NCI-H2227 (cell line): Measurements from ENCODE around the gene IGSF10.

Source experiments
- DNase-seq: peaks from one replicate; lab custom pipeline; 2025; ENCODE audit not compliant: unreplicated experiment; lab: John Stamatoyannopoulos, UW

IGSF10 gene

GRCh38 chr3:151467069-151467468, 6.2 kb upstream of the IGSF10 start:
- no peak for DNase-seq

- DNase-seq, result no peak
Measured at GRCh38 chr3:151462991-151463390, 2.1 kb upstream of the IGSF10 start.

DNA sequence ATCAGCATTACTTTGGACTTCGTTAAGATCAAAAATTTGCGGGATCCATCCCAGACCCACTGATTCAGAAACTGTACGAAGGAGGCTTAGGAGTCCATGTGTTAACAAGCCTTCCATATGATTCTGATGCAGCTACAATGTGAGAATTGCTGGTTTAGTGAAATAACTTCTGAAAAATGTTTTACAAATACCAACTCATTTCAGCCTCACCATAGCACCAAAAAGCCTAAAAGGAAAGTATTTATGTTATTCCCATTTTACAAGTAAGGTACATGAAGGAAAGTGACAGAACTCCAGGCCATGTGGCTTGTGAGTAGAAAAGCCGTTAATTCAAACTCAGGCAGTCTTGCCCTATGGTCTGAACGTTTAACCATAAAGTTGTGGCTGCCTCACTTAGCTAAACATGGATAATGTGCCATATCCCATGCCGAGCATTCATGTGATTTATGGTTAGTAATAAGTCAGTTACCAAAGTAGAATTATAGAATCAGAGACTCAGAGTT, 1.5 kb upstream of the IGSF10 start:
- DNase-seq, result no peak

DNA sequence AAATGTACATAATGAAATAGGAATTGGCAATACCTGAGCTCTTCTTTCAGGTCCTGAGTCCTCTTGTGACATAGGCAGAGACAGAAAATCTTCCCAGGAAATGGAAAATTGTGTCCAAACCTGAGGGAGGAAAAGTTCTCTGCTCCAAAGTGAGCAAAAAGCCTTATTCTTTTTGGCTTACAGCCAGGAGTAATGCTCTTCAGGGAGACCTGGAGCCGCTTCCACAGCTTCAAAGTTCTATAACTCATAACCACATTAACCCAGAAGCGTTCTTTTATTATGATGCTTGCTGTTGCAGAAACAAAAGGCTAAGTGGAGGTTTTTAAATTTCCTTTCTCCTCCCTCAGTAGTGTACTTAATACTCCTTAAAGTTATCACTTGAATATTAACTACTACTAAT, 633 bp downstream of the IGSF10 start:
- DNase-seq, result no peak

DNA sequence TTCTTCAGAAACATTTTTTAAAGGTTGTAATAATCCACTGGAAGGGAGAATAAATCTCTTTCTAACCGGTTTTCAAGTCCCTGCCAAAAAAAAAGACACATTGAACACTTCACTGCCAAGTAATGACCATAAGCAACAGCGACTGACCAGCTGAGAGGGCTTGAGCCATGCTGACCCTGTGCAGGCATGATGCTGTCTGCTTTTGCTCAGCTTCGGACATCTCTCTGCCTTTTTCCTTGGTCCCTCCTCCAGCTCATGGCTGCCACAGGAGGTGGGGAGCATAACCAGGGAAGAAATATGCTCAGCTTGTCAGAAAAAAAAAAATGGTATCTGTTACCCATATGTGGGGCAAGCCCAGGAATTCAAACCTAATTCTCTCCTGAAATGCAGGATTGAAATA, 1.5 kb downstream of the IGSF10 start:
- no peak for DNase-seq

DNA sequence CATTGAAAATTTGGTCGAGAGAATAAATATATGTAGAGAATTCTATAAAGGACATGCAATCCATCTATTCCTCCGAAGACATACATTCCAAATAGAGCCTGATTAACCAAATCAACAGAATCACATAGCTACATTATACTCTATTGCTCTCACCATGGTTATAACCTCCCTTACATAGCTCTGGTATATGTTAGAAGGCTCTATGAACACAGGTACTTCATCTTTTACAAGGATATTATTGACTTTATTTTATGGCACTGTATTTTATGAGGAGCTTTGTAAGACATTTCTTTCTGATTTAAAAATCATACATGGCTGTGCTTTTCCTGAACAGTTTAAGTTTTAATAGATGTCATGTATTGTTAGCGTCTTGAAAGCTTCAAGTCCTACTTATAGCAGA, 4.8 kb downstream of the IGSF10 start:
- DNase-seq, result no peak

DNA sequence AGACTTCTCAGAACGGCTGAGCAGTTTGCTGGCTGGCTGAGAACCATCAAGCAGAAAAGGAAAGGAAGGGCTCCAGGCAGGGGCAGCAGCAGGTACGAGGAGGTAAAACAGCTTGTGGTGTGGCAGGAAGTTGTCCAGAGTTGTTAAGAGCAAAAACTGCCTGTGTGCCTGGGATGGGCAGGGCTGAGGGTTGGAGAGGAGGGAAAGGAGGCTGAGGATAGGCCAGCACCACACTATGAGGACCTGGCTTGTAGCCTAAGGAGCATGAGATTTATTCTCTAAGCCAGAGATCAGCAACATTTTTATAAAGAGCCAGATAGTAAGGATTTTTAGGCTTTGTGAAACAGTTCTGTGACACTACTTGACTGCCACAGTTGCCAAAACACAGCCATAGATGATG, 8.0 kb downstream of the IGSF10 start:
- no peak for DNase-seq

- no peak for DNase-seq
Measured at GRCh38 chr3:151452368-151452767, 8.5 kb downstream of the IGSF10 start.

GRCh38 chr3:151446002-151446340, 14.9 kb downstream of the IGSF10 start:
- no peak for DNase-seq

- no peak for DNase-seq
Measured at GRCh38 chr3:151445273-151446001, 15.4 kb downstream of the IGSF10 start.

DNA sequence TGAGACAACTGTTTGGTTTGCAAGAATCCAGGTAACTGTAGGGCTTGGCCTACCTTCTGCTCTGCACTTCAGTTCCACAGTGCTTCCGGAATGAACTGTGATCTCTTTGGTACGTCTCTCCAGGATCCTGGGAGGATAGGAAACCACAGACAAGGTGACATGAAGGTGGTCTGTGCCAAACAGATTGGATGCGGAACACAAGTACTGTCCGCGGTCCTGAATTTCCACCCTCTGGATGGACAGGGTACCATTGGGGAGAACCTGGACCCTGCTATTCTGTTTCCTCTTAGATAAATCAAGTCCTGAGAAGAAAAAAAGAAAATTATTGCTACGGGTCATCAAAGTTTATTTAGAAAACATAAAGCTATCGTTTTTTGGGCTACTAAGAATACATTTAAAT, 17.3 kb downstream of the IGSF10 start:
- no peak for DNase-seq

DNA sequence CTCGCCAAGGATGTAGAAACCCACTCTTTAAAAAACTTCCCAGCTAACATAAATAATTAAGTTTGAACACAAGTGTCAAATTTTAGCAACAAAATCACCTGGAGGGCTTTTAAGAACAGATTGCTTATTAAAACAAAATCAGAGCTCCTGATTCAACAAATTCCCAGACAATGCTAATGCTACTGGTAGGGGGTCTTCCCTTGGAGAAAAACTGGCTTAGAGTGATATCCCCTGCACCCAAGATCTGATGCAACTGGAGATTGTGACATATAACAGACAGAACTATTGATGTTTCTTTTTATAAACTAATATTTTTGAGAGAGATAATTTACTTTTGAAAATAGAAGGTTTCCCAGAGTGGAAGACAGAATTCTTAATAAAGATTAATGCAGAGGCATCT, 19.9 kb downstream of the IGSF10 start:
- no peak for DNase-seq

DNA sequence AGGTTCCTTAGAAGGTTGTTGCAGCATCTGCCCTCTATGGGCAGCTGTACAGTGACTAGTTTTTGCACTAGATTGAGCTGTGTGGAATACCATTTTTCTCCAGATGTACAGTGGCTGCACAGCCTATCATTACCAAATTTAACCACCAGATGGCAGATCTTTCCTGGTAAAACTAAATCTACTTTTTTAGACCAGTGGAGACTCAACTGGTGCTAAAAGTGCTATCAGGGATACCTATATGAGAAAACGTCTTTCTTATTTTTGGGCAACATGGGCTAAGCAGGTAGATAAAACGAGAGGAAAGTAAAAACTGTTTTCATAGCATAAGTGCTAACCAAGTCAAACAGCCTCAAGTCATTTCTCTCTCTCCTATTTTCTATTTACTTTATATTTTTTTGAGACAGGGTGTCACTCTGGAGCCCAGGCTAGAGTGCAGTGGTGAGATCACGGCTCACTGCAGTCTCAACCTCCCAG, 21.2 kb downstream of the IGSF10 start:
- DNase-seq, result peak; percentile 53

DNA sequence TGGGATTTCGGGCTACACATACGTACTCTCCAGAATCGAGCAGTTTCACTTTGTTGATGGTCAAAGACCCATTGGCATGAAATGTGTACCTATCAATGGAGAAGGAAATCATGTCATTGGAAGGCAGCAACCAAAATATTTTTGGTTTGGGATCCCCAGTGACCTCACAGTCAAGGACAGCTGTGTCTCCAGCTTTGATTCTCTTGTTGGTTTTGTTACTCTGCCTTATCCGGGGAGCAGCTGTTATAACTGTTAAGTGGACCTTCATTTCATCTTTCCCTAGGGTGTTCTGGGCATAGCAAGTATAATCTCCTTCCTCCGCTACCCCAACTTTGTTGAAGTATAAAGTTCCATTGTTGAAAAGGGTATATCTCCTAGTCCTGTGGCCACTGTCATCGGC, 23.0 kb downstream of the IGSF10 start:
- no peak for DNase-seq

- no peak for DNase-seq
Measured at GRCh38 chr3:151436675-151437446, 24.0 kb downstream of the IGSF10 start.

- DNase-seq, result no peak
Measured at GRCh38 chr3:151434151-151434890, 26.5 kb downstream of the IGSF10 start.

DNA sequence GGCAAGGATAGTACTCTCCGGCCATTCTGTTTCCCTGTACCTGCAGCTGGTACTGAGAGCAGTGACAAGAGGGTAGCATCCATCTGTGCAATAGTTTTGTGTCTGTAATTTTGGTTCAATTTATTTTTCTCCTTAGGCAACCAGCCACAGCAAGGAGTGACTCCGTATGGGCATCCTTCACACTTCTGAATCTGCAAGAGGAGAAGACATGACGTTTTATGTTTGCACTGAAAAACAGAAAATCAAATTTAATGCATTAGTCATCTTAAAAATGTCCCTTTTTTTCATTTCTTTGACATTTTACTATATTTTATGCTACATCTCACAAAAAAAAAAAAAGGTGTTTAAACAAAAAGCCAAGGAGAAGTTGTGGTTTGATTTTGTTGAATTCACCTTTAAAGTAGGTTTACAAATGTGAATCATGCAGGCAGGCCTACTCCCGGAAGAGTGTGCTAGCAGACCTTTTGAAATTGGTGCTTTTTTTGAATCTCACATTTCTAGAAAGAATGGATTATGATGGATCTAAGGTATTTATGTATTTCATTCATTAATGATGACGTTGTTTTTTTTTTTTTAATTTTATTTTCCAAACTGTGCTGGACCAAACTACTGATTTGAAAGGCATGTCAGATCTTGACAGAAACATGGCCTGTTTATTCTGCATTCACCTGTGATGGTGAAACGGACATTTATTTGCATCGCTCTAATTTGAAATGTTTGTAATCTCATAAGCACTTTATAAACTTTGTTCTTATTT, 28.1 kb downstream of the IGSF10 start:
- DNase-seq, result no peak

- no peak for DNase-seq
Measured at GRCh38 chr3:151431940-151432339, 28.9 kb downstream of the IGSF10 start.

DNA sequence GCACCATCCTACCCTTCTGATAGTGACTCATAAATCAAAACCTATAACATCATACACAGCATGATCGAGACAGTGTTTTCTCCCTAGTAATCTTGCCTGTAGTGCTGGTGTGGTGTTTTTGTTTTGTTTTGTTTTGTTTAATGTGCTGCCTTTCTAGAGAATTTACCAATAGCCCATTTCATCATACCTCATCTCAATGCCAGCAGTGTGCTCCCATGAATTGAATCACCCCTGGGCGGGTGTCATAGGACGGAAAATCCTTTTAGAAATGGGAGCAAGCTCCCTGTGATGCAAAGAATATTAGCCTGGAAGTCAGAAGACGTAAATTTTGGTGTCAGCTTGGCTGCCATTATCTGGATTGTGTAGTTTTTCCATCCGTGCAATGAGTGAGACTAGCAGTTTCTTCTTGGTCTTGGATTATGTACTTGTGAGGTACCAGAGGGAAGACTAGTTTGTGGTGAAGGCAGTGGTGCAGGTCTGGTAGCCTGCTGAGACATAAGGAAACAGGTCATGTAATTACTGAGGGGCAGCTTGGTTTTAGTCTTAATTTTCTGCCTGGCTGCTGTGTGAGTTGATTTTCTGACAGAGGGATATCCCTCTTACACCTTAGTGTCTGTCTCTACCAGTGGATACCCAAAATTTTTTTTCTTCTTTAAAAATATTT, 29.9 kb downstream of the IGSF10 start:
- DNase-seq, result no peak

GRCh38 chr3:151428386-151428785, 32.5 kb downstream of the IGSF10 start:
- DNase-seq, result no peak

DNA sequence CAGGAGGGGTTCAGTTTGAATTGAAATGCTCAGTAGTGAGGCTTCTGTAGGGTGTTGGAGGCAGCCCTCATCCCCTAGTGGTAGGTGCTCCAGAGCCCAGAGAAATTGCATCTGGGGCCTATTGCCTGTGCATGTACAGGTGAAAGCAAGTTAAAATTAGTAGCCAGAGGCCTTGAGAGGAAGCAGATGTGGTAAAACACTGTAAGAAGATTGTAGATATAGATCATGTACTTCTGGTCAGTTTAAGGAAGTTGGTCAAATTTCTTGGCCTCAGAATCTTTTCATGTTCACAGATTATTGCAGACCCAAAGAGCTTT, 34.6 kb downstream of the IGSF10 start:
- no peak for DNase-seq
